HPDE6-E6E7 (cell line): ENCODE results near the gene SDS.

Source experiments
- DNase-seq: peaks from one replicate; pipeline ENCODE4 v3.0.0; 2011; ENCODE audit warnings: missing footprints; ENCODE audit errors: extremely low spot score

The SDS gene

DNA sequence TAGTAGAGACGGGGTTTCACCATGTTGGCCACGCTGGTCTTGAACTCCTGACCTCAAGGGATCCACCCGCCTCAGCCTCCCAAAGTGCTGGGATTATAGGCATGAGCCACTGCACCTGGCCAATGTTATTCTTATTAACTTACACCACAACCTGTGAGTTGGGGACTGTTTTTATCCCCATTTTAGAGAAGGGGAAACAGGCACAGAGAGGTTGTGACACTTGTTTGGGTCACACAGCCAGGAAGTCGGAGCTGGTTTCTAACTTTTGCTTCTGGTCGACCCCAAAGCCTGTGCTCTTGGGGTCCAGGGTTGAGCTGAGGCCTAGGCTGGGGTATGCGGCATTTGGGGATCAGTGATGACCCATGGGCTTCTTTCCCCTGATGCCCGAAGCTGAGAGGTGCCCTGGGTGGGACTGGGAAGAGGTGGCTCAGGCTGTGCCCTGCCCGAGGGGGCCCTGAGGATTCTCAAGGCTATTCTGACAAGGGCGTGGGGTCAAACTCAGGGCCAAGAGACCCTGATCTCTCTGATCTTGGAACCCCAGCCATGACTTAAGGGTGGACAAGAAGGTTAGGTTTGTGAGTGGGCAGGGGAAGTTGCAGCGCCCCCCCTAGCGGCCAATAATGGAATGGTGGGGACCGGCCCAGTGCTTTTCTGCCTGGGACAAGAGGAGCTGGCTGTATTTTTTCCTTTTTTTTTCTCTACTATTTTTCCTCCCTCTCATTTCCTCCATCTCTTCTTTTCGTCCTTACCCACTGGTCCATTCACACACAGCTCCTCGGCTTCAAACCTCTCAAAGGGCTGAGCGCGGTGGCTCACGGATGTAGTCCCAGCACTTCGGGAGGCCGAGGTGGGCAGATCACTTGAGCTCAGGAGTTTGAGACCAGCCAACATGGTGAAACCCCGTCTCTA, 21.5 kb upstream of the SDS start:
- no peak for DNase-seq

DNA sequence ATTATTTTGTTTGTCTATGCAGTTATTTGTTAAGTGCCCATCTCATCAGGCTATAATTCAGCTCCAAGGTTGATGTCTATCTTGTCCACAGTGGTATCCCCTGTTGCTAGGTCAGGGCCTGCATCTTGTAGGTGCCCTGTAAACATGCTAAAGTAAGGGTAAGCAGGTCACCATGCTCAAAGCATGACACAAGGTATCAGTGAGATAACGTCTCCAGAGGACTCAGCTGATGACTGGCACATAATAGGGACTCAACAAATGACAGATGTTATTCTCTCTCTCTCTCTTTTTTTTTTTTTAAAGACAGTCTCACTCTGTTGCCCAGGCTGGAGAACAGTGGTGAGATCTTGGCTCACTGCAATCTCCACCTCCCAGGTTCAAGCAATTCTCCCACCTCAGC, 20.8 kb upstream of the SDS start:
- no peak for DNase-seq

DNA sequence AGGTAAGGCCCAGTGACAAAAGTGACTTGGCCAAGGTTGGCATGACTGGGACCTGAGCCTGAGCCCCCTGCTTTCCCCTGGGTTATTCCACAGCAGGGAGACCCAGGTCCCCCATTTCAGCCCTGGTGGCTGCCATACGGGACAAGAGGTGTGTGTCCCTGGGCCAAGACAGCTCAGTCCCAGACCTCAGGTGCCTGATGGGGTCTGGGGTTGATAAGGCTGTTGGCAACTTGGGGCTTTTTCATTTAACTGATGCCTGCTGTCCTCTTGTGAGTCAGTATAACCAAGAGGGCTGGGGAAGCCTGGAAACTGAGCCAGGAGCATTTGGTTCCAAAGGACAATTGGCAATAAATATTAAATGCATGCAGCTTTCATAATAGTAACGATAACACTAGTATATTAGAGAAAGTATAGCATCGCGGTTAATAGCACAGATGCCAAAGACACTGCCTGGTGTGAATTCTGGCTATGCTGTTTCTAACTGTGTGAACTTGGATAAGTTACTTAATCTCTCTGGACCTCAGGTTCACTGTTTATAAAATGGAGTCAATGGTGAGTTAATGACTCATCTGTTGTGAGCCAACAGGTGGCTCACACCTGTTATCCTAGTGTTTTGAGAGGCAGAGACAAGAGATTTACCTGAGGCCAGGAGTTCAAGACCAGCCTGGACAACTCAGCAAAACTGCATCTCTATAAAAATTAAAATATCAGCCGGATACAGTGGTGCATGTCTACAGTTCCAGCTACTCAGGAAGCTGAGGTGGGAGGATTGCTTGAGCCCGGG, 19.4 kb upstream of the SDS start:
- no peak for DNase-seq

DNA sequence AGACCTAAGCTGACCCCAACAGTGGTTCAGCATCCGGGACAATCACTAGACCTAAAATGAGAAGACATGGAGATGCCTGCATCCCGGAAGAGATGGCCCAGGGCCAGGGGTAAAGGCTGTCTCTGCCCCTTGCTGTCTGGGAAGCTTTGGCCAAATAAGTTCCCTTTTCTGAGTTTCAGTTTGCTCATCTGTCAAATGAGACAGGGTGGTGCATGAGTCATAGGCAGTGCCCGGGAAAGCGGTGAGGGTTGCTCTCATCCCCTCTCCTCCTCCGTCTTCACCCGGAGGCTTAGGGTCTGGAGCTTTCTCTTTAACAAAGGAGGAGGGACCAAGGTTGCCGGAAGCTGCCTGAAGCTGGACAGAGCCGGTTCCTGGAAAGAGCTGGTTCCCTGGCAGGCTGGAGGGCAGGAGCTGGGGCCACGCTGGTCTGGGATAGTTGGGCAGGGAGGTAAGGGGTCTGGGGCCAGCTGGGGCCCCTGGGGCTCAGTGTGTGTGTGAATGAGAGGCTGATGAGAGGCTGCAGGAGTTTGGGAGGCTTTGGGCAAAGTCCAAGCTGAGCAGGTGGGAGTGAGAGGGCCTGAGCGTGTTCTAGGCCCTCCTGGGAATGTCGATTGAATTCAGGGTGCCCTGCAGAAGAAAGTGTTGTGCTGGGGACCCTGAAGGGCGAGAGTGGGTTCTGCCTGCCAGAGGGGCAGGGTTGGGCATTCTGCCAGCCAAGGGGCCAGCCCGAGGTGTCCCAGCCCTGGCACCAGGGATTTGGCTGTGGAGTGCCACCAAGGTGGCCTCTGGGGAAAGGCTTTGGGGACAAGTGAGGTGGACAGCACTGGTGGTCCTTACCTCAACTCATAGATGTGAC, 18.6 kb upstream of the SDS start, which contains the start of gene SDSL:
Gene SDSL, plus strand, starts transcription at position 351 of the 856 bp plus-strand sequence. CDS start 5,603 bp downstream, outside the sequence.
- peak; percentile 95 for DNase-seq

DNA sequence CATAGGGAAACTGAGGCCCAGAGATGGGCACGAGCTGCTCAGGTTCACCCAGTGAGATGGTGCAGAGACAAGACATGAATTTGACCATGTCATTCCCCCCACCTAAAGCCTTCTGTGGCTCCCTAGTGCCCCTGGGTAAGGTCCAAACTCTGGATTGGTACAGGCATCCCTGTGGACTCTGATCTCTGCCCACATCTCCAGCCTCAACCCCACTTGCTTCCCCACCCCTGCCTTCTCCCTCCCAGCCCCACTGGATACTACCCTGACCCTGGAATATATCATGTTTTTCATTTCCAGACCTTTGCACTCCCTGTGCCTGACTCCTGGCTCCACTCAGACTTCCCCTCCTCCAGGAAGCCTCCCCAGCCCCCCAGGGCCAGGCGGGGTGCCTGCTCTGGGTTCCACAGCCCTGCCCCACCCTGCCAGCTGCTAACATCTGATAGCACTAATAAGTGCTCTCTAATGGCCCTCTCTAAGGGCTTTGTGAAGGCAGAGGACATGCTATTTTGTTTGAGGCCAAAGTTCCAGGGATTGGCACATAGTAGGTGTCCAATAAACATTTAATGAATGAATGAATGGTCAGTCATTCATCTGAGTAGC, 17.4 kb upstream of the SDS start:
- DNase-seq = no peak

DNA sequence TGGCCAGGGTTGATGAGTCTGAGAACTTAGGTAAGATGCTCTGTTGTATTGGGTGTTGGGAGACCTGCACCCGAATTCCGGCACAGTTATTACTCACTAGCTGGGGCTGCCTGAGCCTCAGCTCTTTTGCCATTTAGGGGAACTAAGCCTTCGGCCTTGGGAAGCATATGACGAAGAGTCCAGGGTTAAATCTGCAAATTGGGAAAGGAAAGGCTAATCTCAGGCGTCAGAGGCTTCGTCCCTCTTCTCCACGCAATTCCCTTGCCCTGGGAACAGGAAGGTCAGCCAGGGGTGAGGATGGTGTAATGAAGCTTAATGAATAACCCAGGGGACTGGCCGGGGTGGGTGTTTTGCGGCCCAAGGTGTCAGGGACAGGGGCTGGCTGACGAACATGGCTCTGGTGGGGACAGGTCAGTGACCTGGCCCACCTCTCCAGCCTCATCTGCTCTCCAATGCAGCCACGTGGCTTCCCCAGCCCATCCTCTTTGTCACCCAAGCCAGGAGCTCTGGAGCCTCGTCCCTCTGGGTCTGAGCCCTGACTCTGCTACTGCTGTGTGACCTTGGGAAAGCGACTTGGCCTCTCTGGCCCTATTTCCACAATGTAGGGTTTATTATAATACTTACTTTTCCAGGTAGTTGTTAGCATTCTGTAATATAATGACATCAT, 14.7 kb upstream of the SDS start:
- DNase-seq = no peak

DNA sequence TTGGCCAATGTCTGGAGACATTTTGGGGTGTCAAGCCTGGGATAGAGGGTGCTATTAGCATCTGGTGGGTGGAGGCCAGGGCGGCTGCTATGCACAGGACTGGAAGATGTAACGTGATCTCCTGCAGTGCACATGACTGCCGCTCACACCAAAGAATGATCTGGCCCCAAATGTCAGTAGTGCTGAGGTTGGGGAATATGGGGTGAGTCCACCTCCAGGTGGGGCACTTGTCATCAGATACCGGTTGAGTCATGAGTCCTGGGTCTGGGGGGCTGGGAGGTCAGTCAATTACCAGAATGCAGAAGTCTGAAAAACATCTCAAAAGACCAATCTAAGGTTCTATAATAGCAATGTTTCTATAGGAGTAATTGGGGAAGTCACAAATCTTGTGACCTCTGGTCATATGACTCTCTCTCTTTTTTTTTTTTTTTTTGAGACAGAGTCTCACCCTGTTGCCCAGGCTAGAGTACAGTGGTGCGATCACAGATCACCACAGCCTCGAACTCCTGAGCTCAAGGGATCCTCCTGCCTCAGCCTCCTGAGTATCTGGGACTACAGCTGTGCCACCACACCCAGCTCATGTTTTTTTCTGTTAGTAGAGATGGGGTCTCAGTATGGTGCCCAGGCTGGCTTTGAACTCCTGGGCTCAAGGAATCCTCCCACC, 12.5 kb upstream of the SDS start:
- DNase-seq = no peak

DNA sequence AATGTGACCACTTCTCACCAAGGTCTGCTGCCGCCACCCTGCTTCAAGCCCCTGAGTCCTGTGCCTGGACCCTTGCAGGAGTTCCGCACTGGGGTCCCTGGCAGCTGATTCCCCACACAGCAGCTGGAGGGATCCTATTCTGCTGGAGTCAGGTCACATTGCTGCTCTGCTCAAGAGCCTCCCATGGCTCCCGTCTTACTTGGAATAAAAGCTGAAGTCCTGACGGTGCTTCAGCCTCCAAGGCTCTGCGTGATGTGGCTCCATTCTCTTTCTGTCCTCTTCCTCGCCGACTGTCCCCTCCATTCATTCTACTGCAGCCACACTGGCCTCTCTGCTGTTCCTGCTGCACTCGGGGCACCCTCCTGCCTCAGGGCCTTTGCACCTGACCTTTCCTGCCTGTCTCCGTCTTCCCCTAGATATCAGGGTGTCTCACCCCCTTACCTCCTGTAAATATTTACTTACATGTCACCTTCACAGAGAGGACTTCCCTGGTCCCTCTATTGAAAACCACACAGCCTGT, 10.9 kb upstream of the SDS start:
- DNase-seq = no peak

DNA sequence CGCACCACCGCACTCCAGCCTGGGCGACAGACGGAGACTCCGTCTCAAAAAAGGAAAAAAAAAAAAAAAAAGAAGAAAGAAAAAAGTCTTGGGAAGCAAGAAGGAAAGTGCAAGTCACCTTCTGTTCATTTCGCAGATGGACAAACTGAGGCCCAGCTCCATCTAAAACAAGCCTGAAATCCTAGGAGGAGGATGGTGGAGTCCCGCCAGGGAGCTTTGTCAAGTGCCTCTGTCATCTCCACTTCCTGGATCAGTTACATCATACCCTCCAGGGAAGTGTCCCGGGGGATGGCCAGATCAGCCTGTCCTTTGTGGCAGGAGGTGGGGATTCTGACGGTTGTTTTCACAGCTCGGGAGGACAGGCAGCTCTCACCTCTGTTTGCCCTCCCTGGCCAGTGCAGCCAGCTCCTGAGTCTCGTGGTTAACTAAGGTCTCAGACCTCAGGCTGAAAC, 9.8 kb upstream of the SDS start:
- DNase-seq = no peak

DNA sequence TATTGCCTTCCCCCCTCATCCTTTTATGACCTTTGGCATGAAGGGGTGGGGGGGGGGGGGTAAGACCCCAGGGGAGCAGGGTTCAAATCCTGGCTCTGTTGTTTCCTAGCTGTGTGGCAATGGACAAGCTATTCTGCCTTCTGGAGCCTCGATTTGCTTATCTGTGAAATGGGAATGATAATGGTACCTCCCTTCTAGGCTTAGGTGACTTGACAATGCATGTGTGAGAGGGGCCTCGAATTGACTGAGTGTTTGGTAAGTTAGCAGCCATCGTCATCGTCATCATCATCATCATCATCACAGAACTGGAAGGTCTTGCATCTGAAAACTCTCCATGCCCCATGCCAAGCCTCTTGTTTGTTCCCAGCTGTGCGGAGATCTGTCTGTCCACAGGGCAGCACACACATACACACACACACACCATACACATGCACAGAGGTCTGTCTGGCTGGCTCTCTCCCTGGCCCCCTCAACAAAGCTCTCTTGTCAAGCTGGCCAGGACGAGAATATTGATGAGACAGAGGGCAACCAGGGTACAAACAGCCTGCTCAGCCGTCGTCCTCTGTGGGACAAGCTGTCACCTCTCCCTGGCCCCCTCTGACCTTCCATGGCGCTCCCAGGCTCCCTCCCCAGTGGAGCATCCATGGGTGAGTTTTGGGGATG, 5.9 kb upstream of the SDS start:
- no peak for DNase-seq

DNA sequence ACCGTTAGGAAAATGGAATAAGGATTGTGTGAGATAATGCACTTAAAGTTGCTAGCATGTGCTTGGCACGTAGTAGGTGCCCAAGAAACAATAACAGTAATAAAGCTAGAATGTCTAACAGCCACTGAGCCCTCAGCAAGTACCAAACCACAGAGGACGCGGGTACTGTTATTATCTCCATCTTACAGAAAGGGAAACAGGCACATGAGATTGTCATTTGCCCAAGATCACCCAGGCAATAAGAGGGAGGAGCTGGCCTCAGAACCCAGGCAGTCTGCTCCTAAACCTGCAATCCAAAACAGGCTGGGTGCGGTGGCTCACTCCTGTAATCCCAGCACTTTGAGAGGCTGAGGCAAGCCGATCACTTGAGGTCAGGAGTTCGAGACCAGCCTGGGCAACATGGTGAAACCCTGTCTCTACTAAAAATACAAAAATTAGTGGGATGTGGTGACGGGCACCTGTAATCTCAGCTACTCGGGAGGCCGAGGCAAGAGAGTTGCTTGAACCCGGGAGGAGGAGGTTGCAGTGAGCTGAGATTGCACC, 5.1 kb upstream of the SDS start:
- no peak for DNase-seq

DNA sequence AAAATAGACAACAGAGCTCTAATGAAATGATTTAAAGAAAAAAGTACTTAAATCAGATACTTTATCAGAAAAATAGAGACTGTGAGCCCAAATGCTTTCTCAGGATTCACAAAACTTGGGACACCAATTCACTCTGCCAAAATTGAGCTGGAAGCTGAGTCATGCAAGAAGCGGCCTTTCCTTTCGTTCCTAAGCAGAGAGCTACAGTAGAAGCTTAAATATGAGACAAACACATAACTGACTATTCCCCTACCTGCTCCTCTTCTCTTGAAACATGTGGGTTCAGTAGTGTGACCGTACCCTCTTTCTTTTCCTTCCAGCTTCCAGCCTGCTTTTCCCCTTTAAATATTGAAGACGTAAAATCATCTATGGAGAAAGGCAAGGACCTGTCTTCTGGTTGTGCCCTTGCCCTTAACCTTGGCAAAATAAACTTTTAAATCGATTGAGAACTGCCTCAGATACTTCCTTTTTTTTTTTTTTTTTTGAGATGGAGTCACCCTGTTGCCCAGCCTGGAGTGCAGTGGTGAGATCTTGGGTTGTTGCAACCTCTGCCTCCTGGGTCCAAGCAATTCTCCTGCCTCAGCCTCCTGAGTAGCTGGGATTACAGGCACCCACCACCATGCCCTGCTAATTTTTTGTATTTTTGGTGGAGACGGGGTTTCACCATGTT, 4.4 kb upstream of the SDS start:
- DNase-seq = no peak

DNA sequence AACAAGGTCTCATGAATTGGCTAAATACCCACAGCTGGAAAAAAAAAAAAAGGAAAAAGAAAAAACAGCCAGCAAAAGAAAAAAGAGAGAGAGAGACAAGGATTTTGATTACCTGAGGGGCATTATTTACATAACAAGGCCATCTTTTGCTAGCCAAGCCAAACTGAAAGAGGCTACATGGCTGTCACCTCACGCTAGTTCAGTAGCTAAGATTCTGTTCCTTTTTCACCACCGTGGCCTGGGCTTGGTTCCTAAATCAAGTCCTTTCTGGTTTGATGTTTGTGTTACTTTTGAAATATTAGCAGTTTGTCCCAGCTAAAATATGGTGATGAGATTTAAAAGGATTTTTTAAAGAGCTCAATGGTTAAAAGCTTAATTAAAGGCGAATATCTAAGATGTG, 2.0 kb upstream of the SDS start:
- no peak for DNase-seq

DNA sequence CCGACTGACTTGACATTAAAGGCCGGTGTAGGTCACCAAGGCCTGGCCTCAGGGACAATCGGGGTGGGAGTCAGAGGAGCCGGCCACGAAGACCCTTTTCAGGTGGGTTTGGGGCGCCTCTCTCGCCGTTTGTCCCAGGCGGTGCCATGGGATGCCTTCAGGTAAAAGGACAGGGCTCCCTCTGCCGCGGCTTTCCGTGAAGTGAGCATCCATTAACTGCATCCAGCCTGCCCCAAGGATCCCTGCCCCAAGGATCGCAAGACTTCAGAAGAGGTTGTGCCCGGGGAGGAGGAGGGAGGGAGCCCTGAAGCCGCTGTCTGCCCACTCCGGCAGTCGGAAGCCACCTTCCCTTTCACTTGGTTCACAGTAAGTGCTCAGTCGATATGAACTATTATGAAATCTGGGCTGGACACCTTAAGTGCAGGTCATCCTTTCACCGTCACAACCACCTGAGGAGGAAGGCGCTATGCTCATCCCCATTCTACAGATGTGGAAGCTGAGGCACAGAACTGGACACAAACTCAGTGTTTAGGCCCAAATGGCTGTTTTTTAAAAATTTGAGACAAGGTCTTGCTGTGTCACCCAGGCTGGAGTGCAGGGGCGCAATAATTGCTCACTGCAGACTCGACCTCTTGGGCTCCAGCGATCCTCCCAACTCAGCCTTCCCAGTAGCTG, 964 bp downstream of the SDS start:
- no peak for DNase-seq

DNA sequence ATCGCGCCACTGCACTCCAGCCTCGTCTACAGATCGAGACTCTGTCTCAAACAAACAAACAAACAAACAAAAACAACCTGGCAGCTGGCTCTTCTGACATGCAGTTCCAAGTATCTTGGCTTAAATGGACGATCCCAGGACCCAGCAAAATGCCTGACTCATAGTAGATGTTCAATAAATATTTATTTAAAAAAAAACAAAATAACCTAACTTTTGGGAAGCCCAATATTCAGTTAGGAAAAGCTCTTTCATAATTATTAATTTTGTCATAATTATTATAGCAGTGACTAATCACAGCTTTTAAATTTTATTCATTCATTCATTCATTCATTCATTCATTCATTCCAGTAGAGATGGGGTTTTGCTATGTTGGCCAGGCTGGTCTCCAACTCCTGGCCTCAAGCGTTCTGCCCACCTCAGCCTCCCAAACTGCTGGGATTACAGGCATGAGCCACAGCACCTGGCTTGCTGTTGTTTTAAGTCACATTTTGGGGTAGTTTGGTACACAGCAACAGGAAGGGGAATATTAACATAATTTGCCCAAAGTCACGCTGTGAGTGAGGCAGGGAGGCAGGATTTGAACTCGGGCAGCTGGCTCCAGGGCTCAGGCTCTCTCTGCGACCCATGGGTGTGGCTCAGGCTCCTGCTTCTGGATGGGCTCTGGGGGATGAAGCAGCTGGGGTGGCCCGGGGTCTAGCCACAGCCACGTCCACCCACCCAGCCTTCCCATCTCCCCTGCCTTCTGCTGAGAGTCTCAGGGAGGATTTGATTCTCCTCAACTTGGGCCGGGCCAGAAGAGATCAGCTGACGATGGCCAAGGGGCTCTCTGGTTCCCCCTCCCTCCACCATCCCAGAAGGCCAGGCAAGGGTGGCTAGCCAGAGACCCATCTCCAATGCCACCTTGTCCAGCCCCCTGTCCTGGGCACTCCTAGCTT, 2.4 kb downstream of the SDS start:
- no peak for DNase-seq

DNA sequence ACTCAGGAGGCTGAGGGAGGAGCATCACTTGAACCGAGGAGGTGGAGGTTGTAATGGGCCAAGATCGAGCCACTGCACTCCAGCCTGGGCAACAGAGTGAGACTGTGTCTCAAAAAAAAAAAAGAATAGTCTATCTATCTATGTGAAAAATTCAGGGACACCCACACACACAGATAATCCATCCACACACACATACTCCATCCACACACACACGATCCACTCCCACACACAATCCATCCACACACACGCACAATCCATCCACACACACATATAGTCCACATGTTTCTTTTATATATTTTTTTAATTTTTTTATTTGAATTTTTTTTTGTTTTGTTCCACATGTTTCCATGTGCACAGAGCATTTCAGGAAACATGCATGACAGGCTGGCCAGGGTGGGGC, 3.3 kb downstream of the SDS start:
- DNase-seq = no peak

DNA sequence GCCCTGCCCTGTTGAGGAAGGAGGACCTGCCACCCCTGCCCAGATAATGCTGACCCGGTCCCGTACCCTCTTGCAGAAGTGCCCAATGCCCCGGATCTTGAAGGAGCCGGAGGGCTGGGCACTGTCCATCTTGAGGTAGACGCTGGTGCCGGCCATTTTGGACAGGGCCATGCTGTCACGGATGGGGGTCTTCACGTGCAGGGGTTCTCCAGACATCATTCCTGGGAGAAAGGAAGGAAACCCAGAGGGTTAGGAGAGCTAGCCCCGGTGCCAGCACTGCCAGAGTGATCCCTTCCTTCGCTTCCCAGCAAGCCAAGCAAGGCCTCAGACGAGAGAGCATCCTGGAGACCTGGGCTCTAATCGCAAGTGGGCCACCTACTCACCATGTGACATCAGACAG, 4.2 kb downstream of the SDS start:
- DNase-seq = no peak
